GM19463 (cell line): ENCODE data around the gene RNF151.
A peak's percentile ranks its signal among the peaks of the same experiment; 100 is the strongest.
"Not testable (repeated sequence)": the region's sequence is repeated elsewhere in the genome, so short reads cannot be mapped to it uniquely, and the experiment has no call there.

ENCODE experiments used
- ATAC-seq: cut with Tn5 transposase; IDR thresholded peaks from one replicate; pipeline ENCODE4 v1.9.1; 2021; ENCODE audit warnings: mild to moderate bottlenecking, moderate library complexity; ENCODE audit not compliant: unreplicated experiment

RNF151 gene

DNA sequence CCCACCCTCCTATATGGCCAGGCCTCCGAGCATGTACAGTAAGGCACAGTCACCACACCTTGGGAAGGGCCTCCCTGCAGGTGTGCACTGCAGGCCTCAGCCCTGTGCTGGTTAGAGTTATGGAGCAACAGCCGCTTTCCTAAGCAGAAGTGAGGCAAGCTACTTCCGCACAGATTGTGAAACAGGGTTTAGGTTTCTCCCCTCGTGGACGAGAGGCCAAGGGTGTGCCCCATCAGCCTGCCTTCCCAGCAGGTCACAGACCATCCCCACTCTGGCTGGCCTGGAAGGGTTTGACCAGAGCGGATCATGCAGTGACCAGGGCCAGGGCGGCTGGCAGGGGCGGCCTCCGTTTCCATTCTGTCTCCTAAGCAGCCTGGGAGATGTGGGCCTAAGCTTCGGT lies 28.3 kb upstream of the RNF151 start:
- ATAC-seq = no peak

DNA sequence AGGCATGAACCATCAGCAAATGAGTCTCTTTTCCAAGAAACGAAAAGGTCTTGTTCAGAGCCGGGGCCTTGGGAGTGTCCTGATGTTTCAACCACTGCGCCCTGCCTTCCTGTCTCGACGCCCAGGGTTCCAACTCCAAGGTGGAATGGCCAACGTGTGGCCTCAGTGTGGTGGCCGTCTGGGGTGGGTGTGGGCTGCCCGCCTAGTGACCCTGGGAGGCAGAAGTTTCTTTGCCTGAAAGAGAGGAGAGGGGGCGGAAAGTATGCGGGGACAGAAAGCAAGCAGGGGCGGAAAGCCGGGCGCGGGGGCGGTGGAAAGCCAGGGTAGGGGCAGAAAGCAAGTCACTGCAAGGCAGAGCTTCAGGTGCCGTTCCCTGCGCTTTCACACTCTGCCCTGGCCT lies 27.7 kb upstream of the RNF151 start:
- no peak for ATAC-seq

DNA sequence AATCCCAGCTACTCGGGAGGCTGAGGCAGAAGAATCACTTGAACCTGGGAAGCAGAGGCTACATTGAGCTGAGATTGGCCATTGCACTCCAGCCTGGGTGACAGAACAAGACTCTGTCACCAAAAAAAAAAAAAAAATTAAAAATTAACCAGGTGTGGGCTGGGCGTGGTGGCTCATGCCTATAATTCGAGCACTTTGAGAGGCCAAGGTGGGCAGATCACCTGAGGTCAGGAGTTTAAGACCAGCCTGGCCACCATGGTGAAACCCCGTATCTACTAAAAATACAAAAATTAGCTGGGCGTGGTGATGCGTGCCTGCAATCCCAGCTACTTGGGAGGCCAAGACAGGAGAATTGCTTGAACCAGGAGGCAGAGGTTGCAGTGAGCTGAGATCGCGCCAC lies 26.8 kb upstream of the RNF151 start:
- ATAC-seq = not testable (repeated sequence)

DNA sequence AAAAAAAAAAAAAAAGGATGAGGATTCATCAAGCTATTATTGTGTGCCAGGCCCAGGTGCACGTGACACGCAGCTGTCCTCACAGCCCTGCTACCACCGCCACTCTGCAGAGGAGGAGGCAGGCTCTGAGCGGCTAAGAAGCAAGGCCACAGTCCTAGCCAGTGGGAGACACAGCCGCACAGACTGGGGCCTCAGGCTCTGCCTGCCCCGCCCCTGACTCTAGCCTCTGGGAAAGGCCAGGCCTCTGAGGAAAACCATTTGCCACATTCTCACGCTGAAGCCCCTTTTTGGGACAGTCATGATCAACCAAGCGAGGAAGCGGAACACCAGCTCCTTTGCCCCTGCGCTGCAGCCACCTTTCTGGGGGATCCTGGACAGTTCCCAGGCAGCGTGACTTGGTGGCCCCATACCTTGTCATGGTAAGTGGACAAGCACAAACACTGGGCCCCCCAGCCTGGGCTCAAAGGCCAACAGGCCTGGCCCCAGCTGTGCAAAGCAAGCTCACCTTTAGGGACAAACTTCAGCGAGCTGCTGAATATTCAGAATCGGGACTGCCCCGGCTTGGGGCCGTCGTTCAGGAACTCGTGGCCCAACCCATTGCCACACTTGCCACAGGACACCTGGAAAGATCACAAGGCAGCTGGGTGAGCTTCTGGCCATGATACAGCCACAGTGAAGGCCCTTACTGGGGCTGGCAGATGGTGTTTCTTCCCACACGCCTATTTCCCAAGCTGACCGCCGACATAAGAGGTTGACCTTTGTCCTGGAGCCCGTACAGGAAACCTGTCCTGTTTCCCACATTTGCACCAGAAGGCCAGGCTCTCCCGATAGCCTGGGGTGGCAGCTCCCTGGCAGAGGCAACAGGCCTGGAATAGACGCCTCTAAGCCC lies 26.1 kb upstream of the RNF151 start:
- ATAC-seq = no peak

DNA sequence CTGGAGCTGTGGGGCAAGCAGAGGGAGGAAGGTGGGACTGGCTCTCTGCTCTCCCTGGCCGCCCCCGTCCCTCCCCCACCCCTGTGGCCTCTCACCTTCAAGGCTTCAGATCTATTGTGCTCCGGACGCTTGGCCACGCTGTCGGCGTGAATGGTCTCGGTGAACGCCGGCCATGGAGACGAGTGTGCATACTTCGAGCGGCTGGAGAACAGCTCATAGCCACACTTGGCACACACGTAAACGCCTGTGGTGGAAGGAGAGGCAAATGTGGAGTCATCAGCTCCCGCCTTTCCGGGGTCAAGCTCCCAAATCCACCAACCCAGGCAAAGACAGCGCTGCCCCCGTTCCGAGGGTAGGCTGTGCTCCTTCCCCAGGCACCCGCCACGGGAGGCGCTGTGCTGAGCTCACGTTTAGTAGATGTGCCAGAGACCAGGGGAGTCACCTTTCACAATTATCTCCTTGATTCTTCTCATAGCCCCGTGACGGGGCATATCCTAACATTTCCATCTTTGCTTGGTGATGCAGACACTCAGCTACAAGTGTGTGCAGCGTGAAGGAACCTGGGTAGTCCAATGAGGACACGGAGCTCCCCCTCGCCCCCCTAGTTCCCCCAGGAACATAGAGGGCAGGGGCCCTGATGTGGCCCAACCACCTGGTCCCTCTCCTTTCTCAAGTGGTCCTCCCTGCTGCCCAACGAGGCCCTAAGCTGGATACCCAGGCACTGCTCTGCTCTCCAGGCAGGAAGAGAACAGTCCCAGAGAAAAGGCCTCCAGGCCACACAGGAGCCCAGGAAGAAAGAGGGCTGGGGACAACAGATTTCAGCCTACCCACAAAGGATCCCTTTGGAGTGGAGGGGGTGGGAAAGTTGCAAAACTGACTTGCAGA lies 25.3 kb upstream of the RNF151 start:
- ATAC-seq = no peak

DNA sequence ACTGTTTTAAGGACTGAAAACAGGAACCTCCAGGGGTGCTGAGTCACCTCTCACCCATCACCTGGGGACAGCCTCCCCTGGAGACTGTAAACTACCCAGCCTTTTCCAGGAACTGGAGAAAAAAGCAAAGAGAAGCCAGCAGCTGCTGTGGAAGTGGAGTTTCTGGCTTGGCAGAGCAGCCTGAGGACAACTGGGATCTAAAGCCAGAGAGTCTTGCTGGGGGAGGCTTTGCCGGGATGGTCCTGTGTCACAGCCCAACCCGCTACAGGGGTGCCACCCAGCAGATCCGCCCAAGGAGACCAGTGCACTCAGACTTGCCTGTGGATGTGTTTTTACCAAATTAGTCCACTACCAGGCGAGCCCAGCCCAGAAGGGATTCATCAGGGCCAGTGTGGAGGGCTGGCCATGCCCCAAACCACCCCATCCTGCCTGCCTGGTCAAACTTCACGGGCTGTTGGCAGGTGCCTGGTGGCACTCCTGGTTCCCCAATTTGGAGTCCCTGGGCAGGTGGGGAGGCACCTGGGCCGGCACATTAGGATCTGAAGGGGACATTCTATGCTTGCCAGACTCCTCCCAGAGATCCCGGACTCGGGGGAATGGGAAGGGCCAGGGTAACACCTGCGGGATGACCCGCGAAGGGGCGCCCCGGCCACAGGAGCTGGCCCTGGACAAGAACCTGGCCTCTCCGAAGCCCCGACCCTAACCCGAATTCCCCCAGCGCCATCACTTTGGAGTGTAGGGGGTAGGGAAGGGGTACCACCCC lies 24.4 kb upstream of the RNF151 start:
- ATAC-seq = no peak

DNA sequence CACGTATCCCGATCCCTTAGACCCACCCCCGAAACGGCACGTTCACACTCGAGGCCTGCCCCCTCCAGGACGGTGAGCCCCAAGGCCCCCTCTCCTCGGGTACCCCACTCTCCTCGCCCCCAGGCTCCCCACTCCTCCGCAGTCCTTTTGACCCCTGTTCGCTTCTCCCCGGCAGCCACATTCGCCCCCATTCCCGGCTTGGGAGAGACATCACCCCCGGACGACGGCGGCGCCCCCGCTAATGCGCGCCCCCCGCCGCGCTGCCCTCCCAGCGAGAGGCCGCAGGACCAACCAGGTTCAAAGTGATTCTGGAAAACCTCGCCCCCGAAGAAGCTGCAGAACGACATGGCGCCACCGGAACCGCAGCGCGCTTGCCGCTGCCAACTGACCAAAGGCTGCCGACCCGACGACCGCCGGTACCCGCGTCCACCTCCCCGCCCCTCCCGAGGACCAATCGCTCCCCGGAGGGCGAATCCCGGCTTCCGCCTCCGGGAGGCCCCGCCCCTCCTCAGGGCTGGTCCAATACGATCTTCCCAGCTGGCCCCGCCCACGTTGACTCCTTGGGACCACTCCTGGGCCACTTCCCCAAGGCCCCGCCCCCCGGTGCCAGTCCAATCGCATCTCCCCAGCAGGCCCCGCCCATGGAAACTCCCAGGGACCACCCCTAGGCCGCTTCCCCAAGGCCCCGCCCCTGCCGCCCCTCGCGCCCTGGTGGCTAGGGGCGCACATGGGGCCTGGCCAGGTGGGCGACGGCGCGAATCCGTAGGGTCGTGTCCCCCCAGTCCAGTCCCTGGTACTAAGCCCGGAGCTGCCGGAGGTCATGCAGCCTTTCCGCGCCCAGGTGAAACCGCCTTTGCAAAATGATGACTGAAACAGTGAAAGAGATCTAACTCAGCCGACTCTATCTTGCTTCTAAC lies 23.6 kb upstream of the RNF151 start, which contains the start of gene MSRB1:
TSS of gene MSRB1 (minus strand) at position 390 of the 917 bp plus-strand sequence. CDS start at position 347, 43 bp downstream.
- ATAC-seq = peak; percentile 93

DNA sequence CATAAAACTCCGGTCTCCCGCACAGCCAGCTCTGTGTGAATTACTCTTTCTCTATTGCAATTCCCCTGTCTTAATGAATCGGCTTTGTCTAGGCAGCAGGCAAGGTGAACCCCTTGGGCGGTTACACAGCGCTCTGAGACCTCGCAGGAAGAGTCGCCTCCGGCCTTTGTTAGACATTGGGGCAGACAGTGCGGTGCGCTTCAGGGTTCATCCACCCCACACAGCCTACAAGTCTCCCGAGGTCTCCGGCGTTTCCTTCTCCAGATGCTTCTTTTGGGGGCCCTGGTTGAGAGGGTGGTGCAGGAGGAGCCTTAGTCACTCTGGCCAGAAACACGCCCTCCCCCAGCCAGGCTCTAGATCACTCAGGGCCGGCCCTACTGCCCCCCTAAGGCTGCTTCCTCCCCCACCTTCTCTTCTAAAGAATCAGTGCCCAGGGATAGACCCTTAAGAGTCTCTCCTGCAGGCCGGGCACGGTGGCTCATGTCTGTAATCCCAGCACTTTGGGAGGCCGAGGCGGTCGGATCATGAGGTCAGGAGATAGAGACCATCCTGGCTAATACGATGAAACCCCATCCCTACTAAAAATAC lies 21.9 kb upstream of the RNF151 start:
- ATAC-seq = no peak

DNA sequence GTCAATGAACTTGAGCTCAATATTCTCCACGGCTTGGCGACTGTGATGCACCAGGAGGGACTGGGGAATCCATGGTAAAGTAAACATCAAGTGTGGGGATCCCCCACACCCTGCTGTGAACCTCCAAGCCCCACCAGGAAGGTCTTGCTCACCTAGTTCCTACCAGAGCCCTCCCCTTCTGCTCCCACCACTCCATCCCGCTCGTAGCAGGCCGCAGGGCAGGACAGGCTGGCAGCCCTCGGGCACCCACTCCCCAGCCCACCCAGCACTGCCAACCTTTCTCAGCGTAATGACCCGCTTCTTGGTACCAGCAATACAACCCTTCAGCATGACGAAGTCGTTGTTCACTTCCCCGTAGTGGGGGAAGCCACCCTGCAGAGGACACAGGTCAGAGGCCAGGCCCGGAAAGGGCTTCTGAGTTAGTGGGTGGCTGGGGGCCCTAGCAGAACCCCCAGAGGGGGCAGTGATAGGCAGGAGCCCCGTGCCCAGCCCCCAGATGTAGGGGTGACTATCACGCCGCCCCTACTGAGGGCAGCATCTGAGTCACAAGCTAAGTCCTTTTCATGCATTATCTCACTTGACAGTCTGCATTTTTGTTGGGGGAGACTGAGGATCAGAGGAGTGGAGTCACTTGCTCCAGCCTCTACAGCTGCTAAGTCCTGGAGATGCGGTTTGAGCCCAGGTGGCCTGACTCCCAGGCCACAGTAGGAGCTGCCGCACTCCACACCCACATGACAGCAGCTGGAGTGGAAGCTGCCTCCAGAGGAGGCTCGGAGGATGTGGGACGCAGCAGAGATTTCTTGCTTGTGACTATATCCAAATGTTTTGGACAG lies 20.9 kb upstream of the RNF151 start:
- no peak for ATAC-seq

DNA sequence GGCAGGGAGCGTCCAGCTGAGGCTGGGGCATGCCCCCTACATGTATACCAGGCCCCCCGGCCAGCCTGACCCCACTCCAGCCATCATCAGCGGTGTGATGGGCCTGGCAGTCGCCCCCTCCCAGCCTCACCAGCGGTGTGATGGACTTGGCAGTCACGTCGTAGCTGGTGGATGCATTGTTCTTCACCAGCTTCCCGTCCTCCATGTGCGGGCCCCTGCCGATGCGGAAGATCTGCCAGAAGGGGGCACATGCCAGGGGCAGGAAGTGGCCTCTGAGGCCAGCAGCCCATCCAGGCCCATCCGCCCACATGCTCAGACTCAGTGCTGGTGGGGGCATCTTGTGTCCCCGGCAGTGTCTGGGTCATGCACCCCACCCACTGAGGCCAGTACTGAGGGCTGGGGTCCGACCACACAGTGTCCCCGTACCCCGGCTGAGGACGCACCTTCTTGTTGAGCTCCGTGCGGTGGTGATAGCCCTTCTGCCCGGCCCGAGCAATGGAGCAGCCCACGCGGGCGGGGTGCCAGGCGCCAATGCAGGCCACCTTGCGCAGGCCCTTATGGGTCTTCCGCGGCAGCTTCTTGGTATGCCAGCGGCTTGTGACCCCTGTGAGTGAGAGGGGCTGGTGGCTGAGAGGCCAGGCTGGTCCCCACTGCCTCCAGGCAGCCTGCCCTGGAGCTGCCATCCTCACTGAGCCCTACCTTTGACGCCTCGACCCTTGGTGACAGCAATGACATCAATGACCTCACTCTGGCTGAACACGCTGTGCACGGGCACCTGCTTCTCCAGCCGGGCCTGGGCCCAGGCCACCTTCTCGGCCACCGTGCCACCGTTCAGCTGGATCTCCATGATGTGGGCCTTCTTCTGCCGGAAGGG lies 19.9 kb upstream of the RNF151 start:
- no peak for ATAC-seq

DNA sequence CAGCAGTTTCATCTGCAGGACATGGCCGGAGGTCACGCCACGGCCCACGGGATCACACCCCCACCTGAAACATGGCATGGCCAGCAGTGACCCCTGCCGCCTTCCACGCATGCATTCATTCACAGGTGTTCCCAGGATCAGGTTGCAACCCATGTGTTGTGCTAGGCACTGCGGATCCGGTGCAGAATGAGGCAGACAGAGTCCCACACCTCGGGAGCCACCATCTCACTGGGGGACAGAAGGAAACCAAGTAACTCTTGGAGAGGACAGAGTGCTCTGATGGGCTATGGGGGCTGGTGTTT lies 19.3 kb upstream of the RNF151 start:
- no peak for ATAC-seq

DNA sequence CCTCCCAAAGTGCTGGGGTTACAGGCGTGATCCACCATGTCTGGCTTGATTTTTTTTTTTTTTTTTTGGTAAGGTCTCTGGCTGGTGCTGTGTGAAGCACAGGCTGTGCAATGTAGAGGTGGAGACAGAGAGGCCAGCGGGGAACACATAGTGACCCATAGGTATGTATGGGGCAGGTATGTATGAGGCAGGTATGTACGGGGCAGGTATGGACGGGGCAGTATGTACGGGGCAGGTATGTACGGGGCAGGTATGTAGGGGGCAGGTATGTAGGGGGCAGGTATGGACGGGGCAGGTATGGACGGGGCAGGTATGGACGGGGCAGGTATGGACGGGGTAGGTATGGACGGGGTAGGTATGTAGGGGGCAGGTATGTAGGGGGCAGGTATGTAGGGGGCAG lies 17.1 kb upstream of the RNF151 start:
- no peak for ATAC-seq

DNA sequence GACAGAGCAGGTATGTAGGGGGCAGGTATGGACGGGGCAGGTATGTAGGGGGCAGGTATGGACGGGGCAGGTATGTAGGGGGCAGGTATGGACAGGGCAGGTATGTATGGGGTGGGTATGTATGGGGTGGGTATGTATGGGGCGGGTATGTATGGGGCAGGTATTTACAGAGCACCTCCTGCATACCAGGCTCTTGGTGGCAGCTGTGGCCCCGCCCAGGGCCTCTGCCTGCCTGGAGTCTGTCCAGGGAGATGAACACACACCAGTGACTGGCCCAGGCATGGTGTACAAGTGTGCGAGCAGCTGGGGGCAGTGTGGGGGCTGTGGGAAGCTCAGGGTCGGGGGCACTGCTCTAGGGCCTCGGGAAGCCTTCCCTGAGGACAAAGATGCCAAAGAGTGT lies 16.6 kb upstream of the RNF151 start:
- no peak for ATAC-seq

DNA sequence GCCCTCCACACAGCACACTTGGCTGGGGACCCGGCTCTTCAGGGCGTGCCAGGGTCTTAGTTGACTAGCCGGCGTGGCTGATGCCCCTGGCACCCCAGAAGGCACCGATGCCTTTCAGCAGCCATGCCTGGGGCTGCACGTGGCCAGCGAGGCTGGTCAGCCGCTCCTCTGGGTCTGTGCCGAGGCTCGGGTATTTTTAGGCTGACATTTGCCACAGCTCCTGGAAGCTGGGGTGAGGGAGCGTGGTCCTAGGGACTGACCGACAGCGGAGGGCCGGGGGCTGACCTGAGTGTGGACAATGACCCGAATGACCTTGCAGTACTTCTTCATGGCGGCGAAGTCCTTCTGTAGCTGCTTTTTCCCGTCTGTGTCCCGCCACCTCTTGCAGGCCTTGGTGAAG lies 16.1 kb upstream of the RNF151 start:
- ATAC-seq = no peak

DNA sequence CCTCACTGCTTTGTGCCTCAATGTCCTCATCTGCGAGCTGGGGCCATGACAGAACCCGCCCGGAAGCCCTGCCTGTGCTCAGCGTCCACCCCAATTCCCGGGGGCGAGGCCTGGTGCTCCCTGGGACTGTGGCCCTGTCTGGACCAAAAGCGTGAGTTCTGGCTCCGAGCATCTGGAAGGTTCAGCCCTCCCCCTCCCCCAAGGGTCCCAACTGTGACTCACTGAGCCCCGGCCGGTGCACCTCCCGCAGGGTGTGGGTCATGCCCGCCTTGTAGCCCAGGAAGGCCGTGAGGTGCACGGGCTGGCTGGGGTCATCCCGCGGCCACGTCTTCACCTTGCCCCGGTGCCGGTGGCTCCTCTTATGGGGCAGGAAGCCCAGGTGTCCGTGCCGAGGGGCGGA lies 12.9 kb upstream of the RNF151 start:
- no peak for ATAC-seq

DNA sequence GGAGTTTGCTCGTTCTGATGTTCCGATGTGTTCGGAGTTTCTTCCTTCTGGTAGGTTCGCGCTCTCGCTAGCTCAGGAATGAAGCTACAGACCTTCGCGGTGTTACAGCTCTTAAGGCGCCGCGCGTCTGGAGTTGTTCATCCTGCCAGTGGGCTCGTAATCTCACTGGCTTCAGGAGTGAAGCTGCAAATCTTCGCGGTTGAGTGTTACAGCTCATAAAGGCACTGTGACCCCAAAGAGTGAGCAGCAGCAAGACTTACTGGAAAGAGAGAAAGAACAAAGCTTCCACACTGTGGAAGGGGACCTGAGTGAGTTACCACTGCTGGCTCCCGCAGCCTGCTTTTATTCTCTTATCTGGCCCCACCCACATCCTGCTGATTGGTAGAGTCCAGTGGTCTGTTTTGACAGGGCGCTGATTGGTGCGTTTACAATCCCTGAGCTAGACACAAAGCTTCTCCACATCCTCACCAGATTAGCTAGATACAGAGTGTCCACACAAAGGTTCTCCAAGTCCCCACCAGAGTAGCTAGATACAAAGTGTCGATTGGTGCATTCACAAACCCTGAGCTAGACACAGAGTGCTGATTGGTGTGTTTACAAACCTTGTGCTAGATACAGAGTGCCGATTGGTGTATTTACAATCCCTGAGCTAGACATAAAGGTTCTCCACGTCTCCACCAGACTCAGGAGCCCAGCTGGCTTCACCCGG lies 9.1 kb upstream of the RNF151 start:
- not testable (repeated sequence) for ATAC-seq

DNA sequence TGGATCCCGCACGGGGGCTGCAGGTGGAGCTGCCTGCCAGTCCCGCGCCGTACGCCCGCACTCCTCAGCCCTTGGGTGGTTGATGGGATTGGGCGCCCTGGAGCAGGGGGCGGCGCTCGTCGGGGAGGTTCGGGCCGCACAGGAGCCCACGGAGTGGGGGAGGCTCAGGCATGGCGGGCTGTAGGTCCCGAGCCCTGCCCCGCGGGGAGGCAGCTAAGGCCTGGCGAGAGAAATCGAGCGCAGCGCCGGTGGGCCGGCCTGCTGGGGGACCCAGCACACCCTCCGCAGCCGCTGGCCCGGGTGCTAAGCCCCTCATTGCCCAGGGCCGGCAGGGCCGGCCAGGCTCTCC lies 8.5 kb upstream of the RNF151 start:
- ATAC-seq = not testable (repeated sequence)
